IMR-90 (cell line): ENCODE measurements around the gene CCDC88A.

Experiments used
- CHD1 ChIP-seq: IDR thresholded peaks from 2 replicates; pipeline ENCODE4 v1.6.1; 2012; ENCODE audit warnings: low read depth, low read length, improper control_type of control experiment
- POLR2A ChIP-seq: IDR thresholded peaks from 2 replicates; pipeline ENCODE4 v1.6.1; 2012; ENCODE audit warnings: mild to moderate bottlenecking, low read depth, low read length
- TF ChIP-seq, protein P1 (sequence below): conservative IDR thresholded peaks from 2 replicates; pipeline ENCODE4 v1.5.1; 2012; ENCODE audit warnings: mild to moderate bottlenecking, low read depth, low read length, improper control_type of control experiment

- TF ChIP-seq CHD1: no peak
- no peak for TF ChIP-seq POLR2A
- TF ChIP-seq, protein P1, sequence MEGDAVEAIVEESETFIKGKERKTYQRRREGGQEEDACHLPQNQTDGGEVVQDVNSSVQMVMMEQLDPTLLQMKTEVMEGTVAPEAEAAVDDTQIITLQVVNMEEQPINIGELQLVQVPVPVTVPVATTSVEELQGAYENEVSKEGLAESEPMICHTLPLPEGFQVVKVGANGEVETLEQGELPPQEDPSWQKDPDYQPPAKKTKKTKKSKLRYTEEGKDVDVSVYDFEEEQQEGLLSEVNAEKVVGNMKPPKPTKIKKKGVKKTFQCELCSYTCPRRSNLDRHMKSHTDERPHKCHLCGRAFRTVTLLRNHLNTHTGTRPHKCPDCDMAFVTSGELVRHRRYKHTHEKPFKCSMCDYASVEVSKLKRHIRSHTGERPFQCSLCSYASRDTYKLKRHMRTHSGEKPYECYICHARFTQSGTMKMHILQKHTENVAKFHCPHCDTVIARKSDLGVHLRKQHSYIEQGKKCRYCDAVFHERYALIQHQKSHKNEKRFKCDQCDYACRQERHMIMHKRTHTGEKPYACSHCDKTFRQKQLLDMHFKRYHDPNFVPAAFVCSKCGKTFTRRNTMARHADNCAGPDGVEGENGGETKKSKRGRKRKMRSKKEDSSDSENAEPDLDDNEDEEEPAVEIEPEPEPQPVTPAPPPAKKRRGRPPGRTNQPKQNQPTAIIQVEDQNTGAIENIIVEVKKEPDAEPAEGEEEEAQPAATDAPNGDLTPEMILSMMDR: no peak
Observed at GRCh38 chr2:55277310-55277709, 142.3 kb downstream of the CCDC88A start.
